Stimulated activated CD4-positive, alpha-beta T cell treated with anti-CD3 and anti-CD28 coated beads, TNF-alpha, amount 100 ng/mL, for 24 hours (primary cell): Measurements from ENCODE around the gene BUD13.

ENCODE experiments used
- DNase-seq, 3 experiments: peaks; one replicate each; pipeline ENCODE4 v3.0.0-alpha.2; 2020; ENCODE audit warnings: low read depth in 3 of 3

The BUD13 gene

GRCh38 chr11:116718955-116719501 lies 53.8 kb downstream of the BUD13 start:
- DNase-seq = no peak

- DNase-seq = no peak
Measured at GRCh38 chr11:116716621-116717020, 56.2 kb downstream of the BUD13 start.

GRCh38 chr11:116715383-116715782 lies 57.4 kb downstream of the BUD13 start:
- no peak for DNase-seq

- DNase-seq = no peak
Measured at GRCh38 chr11:116714902-116715301, 57.9 kb downstream of the BUD13 start.

GRCh38 chr11:116712428-116712827 lies 60.4 kb downstream of the BUD13 start:
- DNase-seq = no peak

GRCh38 chr11:116710762-116711161 lies 62.0 kb downstream of the BUD13 start:
- DNase-seq = no peak

GRCh38 chr11:116710001-116710674 lies 62.6 kb downstream of the BUD13 start:
- DNase-seq = no peak

GRCh38 chr11:116707746-116708145 lies 65.0 kb downstream of the BUD13 start:
- no peak for DNase-seq

- DNase-seq = no peak
Measured at GRCh38 chr11:116707161-116707629, 65.6 kb downstream of the BUD13 start.

- no peak for DNase-seq
Measured at GRCh38 chr11:116703421-116703820, 69.4 kb downstream of the BUD13 start.

GRCh38 chr11:116702772-116703385 lies 69.9 kb downstream of the BUD13 start:
- no peak for DNase-seq

- DNase-seq = no peak
Measured at GRCh38 chr11:116701876-116702275, 70.9 kb downstream of the BUD13 start.

GRCh38 chr11:116701297-116701801 lies 71.4 kb downstream of the BUD13 start:
- no peak for DNase-seq

GRCh38 chr11:116700586-116701220 lies 72.1 kb downstream of the BUD13 start:
- no peak for DNase-seq
